ENCODE measurements around the gene MAML3. TPM values are rescaled to one million over a fixed set of nuclear protein-coding genes. Genes with fewer than 3 reads are reported as not detected.

Gene MAML3
- polyA plus RNA-seq (2013): 11.9 TPM

- 0% methylated on average over 41 of the region's 79 CpGs for WGBS (ENCODE audit: insufficient coverage)
- peak within 1 kb of the TSS; percentile 63 to 100 (median 98) for H3K4me3 ChIP-seq (ENCODE audit: control insufficient read depth in 1 of 7, extremely low read depth in 1 of 7, insufficient read depth in 4 of 7, low read depth in 2 of 7, low read length in 6 of 7)
- peak; percentile 96 to 98 (median 96) for DNase-seq
- no peaks in the 10 kb centered on the region for H3K27me3 ChIP-seq (replicated peaks in 2 of 5; ENCODE audit: control insufficient read depth in 4 of 5, insufficient read depth in 5 of 5, low read length in 4 of 5)
- ChIA-PET POLR2A (interaction anchor here (0.6 to 4.7 kb wide), 10 partner anchors 55 to 141 kb away, joined by 3 to 19 read pairs (median 4); no protein-coding TSS in a partner anchor), CTCF (interaction anchor here (1.0 to 5.8 kb wide), 13 partner anchors 50 to 420 kb away, joined by 3 to 53 read pairs (median 4); no protein-coding TSS in a partner anchor)
- peaks cover 28 to 61% (median 54%) of the 10 kb centered on the region in 4 experiments for H3K4me1 ChIP-seq (ENCODE audit: control extremely low read depth in 1 of 4, control insufficient read depth in 4 of 4, insufficient read depth in 4 of 4, low read length in 3 of 4)
- no peaks in the 10 kb centered on the region for H3K36me3 ChIP-seq (ENCODE audit: control insufficient read depth in 4 of 4, insufficient read depth in 4 of 4, low read length in 3 of 4)
- no peaks in the 10 kb centered on the region for H3K9me3 ChIP-seq (ENCODE audit: control extremely low read depth in 1 of 5, control insufficient read depth in 4 of 5, insufficient read depth in 2 of 5, low read depth in 1 of 5, low read length in 4 of 5)
- peak within 1 kb of the TSS; percentile 81 to 91 for H3K27ac ChIP-seq (ENCODE audit: insufficient read depth in 1 of 2, low read depth in 1 of 2, low read length in 2 of 2, poor library complexity in 1 of 2, severe bottlenecking in 2 of 2)
Measured at GRCh38 chr4:140153718-140154571, at the start of gene MAML3. TSS of gene MAML3 (minus strand) at chr4:140154184. CDS start at chr4:140153327, 857 bp downstream.

DNA sequence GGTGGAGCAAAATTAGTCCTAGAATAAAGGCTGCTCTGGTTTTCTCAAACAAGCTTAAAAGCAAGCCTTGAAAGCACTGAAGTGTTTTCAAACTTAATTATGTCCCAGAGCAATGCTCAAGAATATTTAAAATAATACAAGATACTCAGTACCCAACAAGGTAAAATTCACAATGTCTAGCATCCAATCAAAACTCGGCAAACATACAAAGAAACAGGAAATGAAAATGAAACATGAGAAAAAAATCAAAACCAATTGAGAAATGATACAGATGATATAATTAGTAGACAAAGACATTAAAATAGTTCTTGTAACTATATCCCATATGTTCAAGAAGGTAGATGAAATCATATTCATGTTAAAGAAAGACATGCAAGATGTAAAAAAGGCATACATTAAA is 45.0 kb upstream of the MAML3 start:
- WGBS (ENCODE audit: insufficient coverage): no CpG with 5 or more reads among the region's 1 CpG
- H3K36me3 ChIP-seq (ENCODE audit: control insufficient read depth in 4 of 4, insufficient read depth in 4 of 4, low read length in 3 of 4): no peaks in the 10 kb centered on the region
- H3K9me3 ChIP-seq (ENCODE audit: control extremely low read depth in 1 of 5, control insufficient read depth in 4 of 5, insufficient read depth in 2 of 5, low read depth in 1 of 5, low read length in 4 of 5): peaks cover 0 to 16% (median 5%) of the 10 kb centered on the region in 5 experiments
- no peaks in the 10 kb centered on the region for H3K27me3 ChIP-seq (replicated peaks in 2 of 5; ENCODE audit: control insufficient read depth in 4 of 5, insufficient read depth in 5 of 5, low read length in 4 of 5)
- H3K4me3 ChIP-seq (ENCODE audit: control insufficient read depth in 1 of 7, extremely low read depth in 1 of 7, insufficient read depth in 4 of 7, low read depth in 2 of 7, low read length in 6 of 7): no peak overlapping the region
- H3K4me1 ChIP-seq (ENCODE audit: control extremely low read depth in 1 of 4, control insufficient read depth in 4 of 4, insufficient read depth in 4 of 4, low read length in 3 of 4): no peaks in the 10 kb centered on the region
- DNase-seq: no peak
- POLR2A ChIA-PET: no interaction called here
- CTCF ChIA-PET: no interaction called here
- H3K27ac ChIP-seq (ENCODE audit: insufficient read depth in 1 of 2, low read depth in 1 of 2, low read length in 2 of 2, poor library complexity in 1 of 2, severe bottlenecking in 2 of 2): no peak overlapping the region

- WGBS (ENCODE audit: insufficient coverage): 93% methylated on average over 5 of the region's 6 CpGs
- Histone ChIP-seq H3K9me3 (ENCODE audit: control extremely low read depth in 1 of 5, control insufficient read depth in 4 of 5, insufficient read depth in 2 of 5, low read depth in 1 of 5, low read length in 4 of 5) (peaks cover 0 to 9% (median 5%) of the 10 kb centered on the region in 5 experiments), H3K36me3 (ENCODE audit: control insufficient read depth in 4 of 4, insufficient read depth in 4 of 4, low read length in 3 of 4) (no peaks in the 10 kb centered on the region), H3K4me3 (ENCODE audit: control insufficient read depth in 1 of 7, extremely low read depth in 1 of 7, insufficient read depth in 4 of 7, low read depth in 2 of 7, low read length in 6 of 7) (no peak overlapping the region), H3K27me3 (replicated peaks in 2 of 5; ENCODE audit: control insufficient read depth in 4 of 5, insufficient read depth in 5 of 5, low read length in 4 of 5) (no peaks in the 10 kb centered on the region), H3K27ac (ENCODE audit: insufficient read depth in 1 of 2, low read depth in 1 of 2, low read length in 2 of 2, poor library complexity in 1 of 2, severe bottlenecking in 2 of 2) (no peak overlapping the region), H3K4me1 (ENCODE audit: control extremely low read depth in 1 of 4, control insufficient read depth in 4 of 4, insufficient read depth in 4 of 4, low read length in 3 of 4) (no peaks in the 10 kb centered on the region)
- POLR2A ChIA-PET: no interaction called here
- no peak for DNase-seq
- CTCF ChIA-PET: no interaction called here
Measured at GRCh38 chr4:140195806-140196205, 41.8 kb upstream of the MAML3 start.

GRCh38 chr4:140189805-140190204 is 35.8 kb upstream of the MAML3 start:
- DNase-seq: no peak
- 100% methylated on average over 1 of the region's 2 CpGs for WGBS (ENCODE audit: insufficient coverage)

DNA sequence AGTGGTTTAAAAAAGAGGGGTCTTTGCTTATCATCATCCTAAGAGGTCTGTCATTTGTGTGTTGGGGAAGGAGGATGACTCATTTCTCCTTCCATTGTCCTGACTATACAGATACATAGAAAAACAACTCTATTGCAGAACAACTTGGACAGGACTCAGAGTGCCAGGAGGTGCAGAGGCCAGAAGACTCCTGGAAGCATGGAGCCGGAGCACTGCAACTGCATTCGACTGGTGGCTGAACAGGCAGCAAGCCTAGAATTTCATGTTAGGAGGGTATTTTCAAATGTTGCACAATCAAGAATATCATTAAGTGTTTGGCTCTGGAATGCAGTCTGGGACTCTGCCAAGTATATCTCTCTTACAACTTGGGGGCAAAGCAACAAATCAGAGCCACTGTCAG is 35.0 kb upstream of the MAML3 start:
- Histone ChIP-seq H3K27ac (ENCODE audit: insufficient read depth in 1 of 2, low read depth in 1 of 2, low read length in 2 of 2, poor library complexity in 1 of 2, severe bottlenecking in 2 of 2) (no peak overlapping the region), H3K36me3 (ENCODE audit: control insufficient read depth in 4 of 4, insufficient read depth in 4 of 4, low read length in 3 of 4) (no peaks in the 10 kb centered on the region), H3K4me1 (ENCODE audit: control extremely low read depth in 1 of 4, control insufficient read depth in 4 of 4, insufficient read depth in 4 of 4, low read length in 3 of 4) (no peaks in the 10 kb centered on the region), H3K4me3 (ENCODE audit: control insufficient read depth in 1 of 7, extremely low read depth in 1 of 7, insufficient read depth in 4 of 7, low read depth in 2 of 7, low read length in 6 of 7) (no peak overlapping the region), H3K9me3 (ENCODE audit: control extremely low read depth in 1 of 5, control insufficient read depth in 4 of 5, insufficient read depth in 2 of 5, low read depth in 1 of 5, low read length in 4 of 5) (no peaks in the 10 kb centered on the region), H3K27me3 (replicated peaks in 2 of 5; ENCODE audit: control insufficient read depth in 4 of 5, insufficient read depth in 5 of 5, low read length in 4 of 5) (no peaks in the 10 kb centered on the region)
- no peak for DNase-seq
- WGBS (ENCODE audit: insufficient coverage): 100% methylated on average over 2 of the region's 2 CpGs
- ChIA-PET CTCF (no interaction called here), POLR2A (no interaction called here)

More at GRCh38 chr4:140189805-140190204, 35.8 kb upstream of the MAML3 start:
- H3K27me3 ChIP-seq (replicated peaks in 2 of 5; ENCODE audit: control insufficient read depth in 4 of 5, insufficient read depth in 5 of 5, low read length in 4 of 5): no peaks in the 10 kb centered on the region
- no peak overlapping the region for H3K4me3 ChIP-seq (ENCODE audit: control insufficient read depth in 1 of 7, extremely low read depth in 1 of 7, insufficient read depth in 4 of 7, low read depth in 2 of 7, low read length in 6 of 7)
- POLR2A ChIA-PET: no interaction called here
- no peaks in the 10 kb centered on the region for H3K36me3 ChIP-seq (ENCODE audit: control insufficient read depth in 4 of 4, insufficient read depth in 4 of 4, low read length in 3 of 4)
- no peak overlapping the region for H3K27ac ChIP-seq (ENCODE audit: insufficient read depth in 1 of 2, low read depth in 1 of 2, low read length in 2 of 2, poor library complexity in 1 of 2, severe bottlenecking in 2 of 2)
- no peaks in the 10 kb centered on the region for H3K9me3 ChIP-seq (ENCODE audit: control extremely low read depth in 1 of 5, control insufficient read depth in 4 of 5, insufficient read depth in 2 of 5, low read depth in 1 of 5, low read length in 4 of 5)
- CTCF ChIA-PET: interaction anchor here (0.7 kb wide), 1 partner anchor 27 kb away, joined by 3 read pairs; no protein-coding TSS in a partner anchor
- no peaks in the 10 kb centered on the region for H3K4me1 ChIP-seq (ENCODE audit: control extremely low read depth in 1 of 4, control insufficient read depth in 4 of 4, insufficient read depth in 4 of 4, low read length in 3 of 4)

GRCh38 chr4:140187316-140187695 is 33.3 kb upstream of the MAML3 start:
- H3K4me3 ChIP-seq (ENCODE audit: control insufficient read depth in 1 of 7, extremely low read depth in 1 of 7, insufficient read depth in 4 of 7, low read depth in 2 of 7, low read length in 6 of 7): no peak overlapping the region
- no peaks in the 10 kb centered on the region for H3K9me3 ChIP-seq (ENCODE audit: control extremely low read depth in 1 of 5, control insufficient read depth in 4 of 5, insufficient read depth in 2 of 5, low read depth in 1 of 5, low read length in 4 of 5)
- H3K36me3 ChIP-seq (ENCODE audit: control insufficient read depth in 4 of 4, insufficient read depth in 4 of 4, low read length in 3 of 4): no peaks in the 10 kb centered on the region
- no peaks in the 10 kb centered on the region for H3K27me3 ChIP-seq (replicated peaks in 2 of 5; ENCODE audit: control insufficient read depth in 4 of 5, insufficient read depth in 5 of 5, low read length in 4 of 5)
- no peak for DNase-seq
- WGBS (ENCODE audit: insufficient coverage): no CpG with 5 or more reads among the region's 1 CpG
- no peak overlapping the region for H3K27ac ChIP-seq (ENCODE audit: insufficient read depth in 1 of 2, low read depth in 1 of 2, low read length in 2 of 2, poor library complexity in 1 of 2, severe bottlenecking in 2 of 2)
- ChIA-PET POLR2A (no interaction called here), CTCF (interaction anchor here (0.7 to 1.0 kb wide), 2 partner anchors 9 to 17 kb away, joined by 3 read pairs; no protein-coding TSS in a partner anchor)
- H3K4me1 ChIP-seq (ENCODE audit: control extremely low read depth in 1 of 4, control insufficient read depth in 4 of 4, insufficient read depth in 4 of 4, low read length in 3 of 4): no peaks in the 10 kb centered on the region

DNA sequence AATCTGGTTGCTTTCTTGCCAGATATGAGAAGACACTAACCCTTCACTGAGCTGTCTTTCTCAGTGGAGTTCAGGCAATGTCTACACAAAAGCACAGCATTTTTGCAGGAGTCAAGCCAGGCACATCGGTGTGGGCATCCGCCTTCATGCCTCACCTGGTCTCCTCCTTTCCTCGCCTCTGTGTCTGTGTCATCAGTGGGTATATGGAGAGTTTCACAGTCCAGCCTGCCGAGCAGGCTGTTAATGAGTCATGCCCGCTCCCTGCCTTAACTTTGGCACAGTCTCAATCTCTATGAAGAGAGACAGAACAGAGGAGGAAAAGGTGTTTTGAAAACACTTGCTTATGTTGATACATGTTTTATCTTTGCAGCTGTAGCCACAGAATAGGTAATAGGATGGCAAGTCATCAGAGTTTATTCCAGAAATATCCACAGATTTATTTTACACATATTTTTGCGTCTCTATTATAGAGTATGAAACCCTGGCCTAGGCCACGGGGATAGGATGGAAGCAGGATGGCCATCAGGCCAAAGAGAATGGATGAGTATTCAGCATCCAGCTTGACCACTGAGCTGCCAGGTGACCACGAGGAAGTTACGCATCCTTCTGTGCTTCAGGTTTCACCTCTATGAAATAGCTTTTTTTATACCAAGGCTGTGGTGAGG is 32.8 kb upstream of the MAML3 start:
- H3K4me1 ChIP-seq (ENCODE audit: control extremely low read depth in 1 of 4, control insufficient read depth in 4 of 4, insufficient read depth in 4 of 4, low read length in 3 of 4): no peaks in the 10 kb centered on the region
- H3K27ac ChIP-seq (ENCODE audit: insufficient read depth in 1 of 2, low read depth in 1 of 2, low read length in 2 of 2, poor library complexity in 1 of 2, severe bottlenecking in 2 of 2): no peak overlapping the region
- H3K4me3 ChIP-seq (ENCODE audit: control insufficient read depth in 1 of 7, extremely low read depth in 1 of 7, insufficient read depth in 4 of 7, low read depth in 2 of 7, low read length in 6 of 7): no peak overlapping the region
- POLR2A ChIA-PET: no interaction called here
- DNase-seq: no peak
- 96% methylated on average over 3 of the region's 9 CpGs for WGBS (ENCODE audit: insufficient coverage)
- no peaks in the 10 kb centered on the region for H3K9me3 ChIP-seq (ENCODE audit: control extremely low read depth in 1 of 5, control insufficient read depth in 4 of 5, insufficient read depth in 2 of 5, low read depth in 1 of 5, low read length in 4 of 5)
- CTCF ChIA-PET: interaction anchor here (0.7 to 1.0 kb wide), 2 partner anchors 8 to 17 kb away, joined by 3 read pairs; no protein-coding TSS in a partner anchor
- no peaks in the 10 kb centered on the region for H3K27me3 ChIP-seq (replicated peaks in 2 of 5; ENCODE audit: control insufficient read depth in 4 of 5, insufficient read depth in 5 of 5, low read length in 4 of 5)
- no peaks in the 10 kb centered on the region for H3K36me3 ChIP-seq (ENCODE audit: control insufficient read depth in 4 of 4, insufficient read depth in 4 of 4, low read length in 3 of 4)
